ENCODE data around the gene GABARAPL1. TPM values are rescaled to one million over a fixed set of nuclear protein-coding genes. Genes with fewer than 3 reads are reported as not detected.
A peak's percentile ranks its signal among the peaks of the same experiment; 100 is the strongest.

GABARAPL1 gene
- total and polyA plus RNA-seq, 8 donors = 28.4 to 133 (median 100) TPM

GRCh38 chr12:10169104-10169503, 43.6 kb upstream of the GABARAPL1 start:
- Histone ChIP-seq H3K27ac (peak overlapping the region in 1 of 5 donors; percentile 5), H3K36me3 (no peaks in the 10 kb centered on the region), H3K4me3 (no peak overlapping the region), H3K9me3 (no peaks in the 10 kb centered on the region), H3K27me3 (no peaks in the 10 kb centered on the region), H3K4me1 (peaks cover 0 to 3% (median 0%) of the 10 kb centered on the region in 4 donors)
- no peak for DNase-seq
- 42 to 68% (median 62%) methylated on average over 3 of the region's 3 CpGs for WGBS, 5 donors
- TF ChIP-seq POLR2AphosphoS5 (IDR thresholded peaks at IDR 0.05) (no peak), EP300 (IDR thresholded peaks at IDR 0.05) (no peak), POLR2A (IDR thresholded peaks at IDR 0.05) (no peak), CTCF (IDR thresholded peaks at IDR 0.05) (no peak)
- intact Hi-C loops (cut with DNase I; ENCODE audit: low total_unique reads) = no loop called here

- no peak for TF ChIP-seq CTCF (IDR thresholded peaks at IDR 0.05)
- TF ChIP-seq POLR2AphosphoS5 (IDR thresholded peaks at IDR 0.05) = no peak
- TF ChIP-seq POLR2A (IDR thresholded peaks at IDR 0.05) = no peak
- no peak for TF ChIP-seq EP300 (IDR thresholded peaks at IDR 0.05)
- no peak overlapping the region for H3K27ac ChIP-seq
- peaks cover 0 to 3% (median 0%) of the 10 kb centered on the region in 4 donors for H3K4me1 ChIP-seq
- 83 to 93% (median 88%) methylated on average over 5 of the region's 5 CpGs for WGBS, 5 donors
- no peaks in the 10 kb centered on the region for H3K36me3 ChIP-seq
- no peak for DNase-seq
- H3K9me3 ChIP-seq = no peaks in the 10 kb centered on the region
- intact Hi-C loops (cut with DNase I; ENCODE audit: low total_unique reads) = no loop called here
- no peak overlapping the region for H3K4me3 ChIP-seq
- H3K27me3 ChIP-seq = no peaks in the 10 kb centered on the region
Observed at GRCh38 chr12:10170216-10170615, 42.5 kb upstream of the GABARAPL1 start.

DNA sequence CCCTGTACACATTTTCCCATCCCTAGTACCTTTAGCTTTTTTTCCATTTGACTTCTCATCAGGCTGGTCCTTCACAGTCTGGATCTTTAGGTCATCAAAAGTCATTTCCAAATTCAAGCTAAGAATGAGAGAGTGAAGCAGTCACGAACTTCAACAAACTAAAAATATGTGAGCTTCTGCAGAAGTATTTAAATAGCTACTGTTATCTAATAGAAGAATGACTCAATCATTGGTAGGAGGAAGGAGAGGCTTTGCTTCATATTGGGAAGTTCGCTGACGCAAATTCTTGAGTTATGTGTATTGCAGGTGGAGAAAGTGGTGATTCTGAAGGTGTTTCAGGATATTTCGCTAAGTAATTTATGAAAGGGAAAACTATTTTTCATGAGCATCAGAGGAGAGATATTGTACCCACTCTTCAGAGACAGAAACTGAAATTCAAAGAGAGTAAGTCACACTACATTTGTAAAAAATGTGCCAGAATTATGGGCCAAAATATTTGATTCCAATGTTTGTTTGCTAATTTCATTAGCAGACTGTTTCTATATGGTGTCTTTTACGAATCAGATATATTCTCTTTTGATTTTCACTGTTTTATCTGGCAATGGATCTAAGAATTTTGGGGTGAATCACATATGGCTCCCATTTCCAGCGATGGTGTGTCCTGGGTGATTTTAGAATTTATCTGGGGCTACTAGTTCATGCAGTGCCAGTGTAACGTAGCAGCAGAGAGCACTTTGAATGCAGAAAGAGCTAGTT, 40.5 kb upstream of the GABARAPL1 start, which contains the start of gene OLR1:
Gene OLR1, minus strand, starts transcription at position 160 of the 756 bp plus-strand sequence. Its CDS starts 55 bp downstream, at position 105.
- 67 to 71% (median 68%) methylated on average over 7 of the region's 7 CpGs for WGBS, 5 donors
- intact Hi-C loops (cut with DNase I; ENCODE audit: low total_unique reads) = no loop called here
- Histone ChIP-seq H3K27me3 (no peaks in the 10 kb centered on the region), H3K9me3 (no peaks in the 10 kb centered on the region), H3K27ac (no peak within 1 kb of the TSS), H3K36me3 (no peaks in the 10 kb centered on the region), H3K4me3 (no peak within 1 kb of the TSS), H3K4me1 (no peaks in the 10 kb centered on the region)
- DNase-seq = no peak
- TF ChIP-seq EP300 (IDR thresholded peaks at IDR 0.05) = no peak
- no peak for TF ChIP-seq POLR2A (IDR thresholded peaks at IDR 0.05)
- no peak for TF ChIP-seq POLR2AphosphoS5 (IDR thresholded peaks at IDR 0.05)
- no peak for TF ChIP-seq CTCF (IDR thresholded peaks at IDR 0.05)

DNA sequence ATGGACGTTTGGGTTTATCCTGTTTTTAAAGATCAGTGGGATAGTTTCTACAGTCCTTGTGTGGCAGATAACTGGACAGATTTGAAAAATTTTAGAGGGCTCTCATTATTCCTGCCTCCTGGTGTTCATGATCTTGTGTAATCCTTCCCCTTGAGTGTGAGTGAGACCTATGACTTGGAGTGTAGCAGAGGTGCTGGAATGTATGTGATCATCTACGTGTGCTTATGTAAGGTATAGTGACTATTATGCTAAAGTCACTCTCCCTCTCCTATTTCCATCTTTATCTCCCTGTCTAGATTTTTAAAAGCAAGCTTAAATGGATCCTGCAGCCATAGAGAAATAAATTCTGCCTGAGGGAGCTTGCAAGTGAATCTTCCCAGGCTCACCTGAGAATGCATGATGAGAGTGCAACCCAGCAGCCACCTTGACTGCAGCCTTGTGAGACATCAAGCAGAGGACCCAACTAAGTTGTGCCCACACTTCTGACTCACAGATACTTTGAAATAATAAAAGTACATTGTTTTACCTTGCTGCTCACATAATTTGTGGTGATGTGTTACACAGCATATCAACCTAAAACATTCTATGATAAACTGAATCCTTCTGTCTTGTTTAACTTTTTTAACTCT, 37.6 kb upstream of the GABARAPL1 start:
- intact Hi-C loops (cut with DNase I; ENCODE audit: low total_unique reads) = no loop called here
- DNase-seq = no peak
- Histone ChIP-seq H3K9me3 (no peaks in the 10 kb centered on the region), H3K36me3 (no peaks in the 10 kb centered on the region), H3K4me3 (no peak overlapping the region), H3K27me3 (no peaks in the 10 kb centered on the region), H3K27ac (no peak overlapping the region), H3K4me1 (no peaks in the 10 kb centered on the region)
- TF ChIP-seq POLR2A (IDR thresholded peaks at IDR 0.05) (no peak), EP300 (IDR thresholded peaks at IDR 0.05) (no peak), POLR2AphosphoS5 (IDR thresholded peaks at IDR 0.05) (no peak), CTCF (IDR thresholded peaks at IDR 0.05) (no peak)
- 62 to 81% (median 73%) methylated on average over 2 of the region's 2 CpGs for WGBS, 5 donors

Measured in stomach (tissue), 9 donors.